DND-41 (cell line): Measurements from ENCODE around the gene CACNG8.
A peak's percentile ranks its signal among the peaks of the same experiment; 100 is the strongest.
"Not testable (repeated sequence)": the region's sequence is repeated elsewhere in the genome, so short reads cannot be mapped to it uniquely, and the experiment has no call there.

Experiments
- ATAC-seq: fragments of 200-7000 bp; cut with Tn5 transposase; 3 replicates; pipeline ENCODE4 v1.9.1; 2021; ENCODE audit warnings: low read depth; ENCODE audit not compliant: insufficient read depth
- DNase-seq: peaks from one replicate; pipeline ENCODE4 v3.0.0-alpha.2; 2020
- H2AFZ ChIP-seq: 2 replicates; pipeline ENCODE4 v1.6.0; 2012; ENCODE audit warnings: low read depth, low read length
- H3K27ac ChIP-seq: 2 replicates; pipeline ENCODE4 v1.5.1; 2012; ENCODE audit warnings: low read length, inconsistent platforms
- H3K27me3 ChIP-seq: fragments of 200-600 bp; sonication (generic); 2 replicates; pipeline ENCODE4 v1.6.0; 2012; ENCODE audit warnings: low read length, mild to moderate bottlenecking, inconsistent platforms; ENCODE audit not compliant: insufficient read depth, poor library complexity
- H3K36me3 ChIP-seq: 2 replicates; pipeline ENCODE4 v1.5.1; 2012; ENCODE audit warnings: low read length, inconsistent platforms; ENCODE audit not compliant: insufficient read depth
- H3K4me1 ChIP-seq: 2 replicates; pipeline ENCODE4 v1.5.1; 2012; ENCODE audit warnings: mild to moderate bottlenecking, low read length; ENCODE audit not compliant: insufficient read depth
- H3K4me2 ChIP-seq: 2 replicates; pipeline ENCODE4 v1.6.0; 2012; ENCODE audit warnings: mild to moderate bottlenecking, moderate library complexity, low read length, inconsistent platforms; ENCODE audit not compliant: insufficient read depth
- H3K4me3 ChIP-seq, 2 experiments: fragments of 200-600 bp in 1 of 2; shearing (Covaris generic) in 1 of 2; 2 replicates each; pipeline ENCODE4 v1.5.1; 2012 to 2016; ENCODE audit warnings: inconsistent platforms in 2 of 2, low read length in 2 of 2, mild to moderate bottlenecking in 2 of 2, low read depth in 1 of 2, moderate library complexity in 1 of 2
- H3K79me2 ChIP-seq: 2 replicates; pipeline ENCODE4 v1.6.0; 2012; ENCODE audit warnings: low read length, inconsistent platforms; ENCODE audit not compliant: insufficient read depth
- H3K9ac ChIP-seq: 2 replicates; pipeline ENCODE4 v1.6.0; 2012; ENCODE audit warnings: low read depth, mild to moderate bottlenecking, inconsistent platforms, low read length, moderate library complexity
- H3K9me3 ChIP-seq: 2 replicates; pipeline ENCODE4 v1.5.1; 2012; ENCODE audit warnings: low read length, moderate library complexity, mild to moderate bottlenecking, inconsistent platforms; ENCODE audit not compliant: insufficient read depth, severe bottlenecking
- H4K20me1 ChIP-seq: 2 replicates; pipeline ENCODE4 v1.6.0; 2012; ENCODE audit warnings: low read length; ENCODE audit not compliant: insufficient read depth
- CTCF ChIP-seq: IDR thresholded peaks from 2 replicates; pipeline ENCODE4 v1.5.1; 2012; ENCODE audit warnings: borderline replicate concordance, low read length, moderate library complexity, mild to moderate bottlenecking; ENCODE audit not compliant: poor library complexity, severe bottlenecking; ENCODE audit errors: extremely low read depth
- EZH2 ChIP-seq: IDR thresholded peaks from 3 replicates; pipeline ENCODE4 v1.6.1; 2012; ENCODE audit warnings: borderline replicate concordance, low read depth, mild to moderate bottlenecking, moderate library complexity, low read length, inconsistent platforms; ENCODE audit not compliant: severe bottlenecking

Gene CACNG8

GRCh38 chr19:53947624-53948023 lies 15.1 kb upstream of the CACNG8 start:
- Histone ChIP-seq H3K9ac (no peak overlapping the region), H3K4me2 (no peak overlapping the region), H2AFZ (no peak overlapping the region), H3K36me3 (no peaks in the 10 kb centered on the region), H3K27me3 (no peaks in the 10 kb centered on the region), H4K20me1 (no peaks in the 10 kb centered on the region), H3K79me2 (no peaks in the 10 kb centered on the region), H3K4me3 (no peak overlapping the region), H3K9me3 (no peaks in the 10 kb centered on the region), H3K4me1 (no peaks in the 10 kb centered on the region), H3K27ac (no peak overlapping the region)
- DNase-seq: no peak
- ATAC-seq: no peak
- TF ChIP-seq CTCF: peak; percentile 36
- no peak for TF ChIP-seq EZH2

- not testable (repeated sequence) for H3K79me2 ChIP-seq, H3K4me2 ChIP-seq, H3K27ac ChIP-seq, H4K20me1 ChIP-seq, H3K4me3 ChIP-seq, DNase-seq, H3K4me1 ChIP-seq, H3K36me3 ChIP-seq, H2AFZ ChIP-seq, H3K9me3 ChIP-seq, H3K27me3 ChIP-seq, ATAC-seq, H3K9ac ChIP-seq
Measured at GRCh38 chr19:53948611-53949010, 14.1 kb upstream of the CACNG8 start.

- ATAC-seq (no peak), DNase-seq (no peak)
- H3K36me3 ChIP-seq: no peaks in the 10 kb centered on the region
- no peak overlapping the region for H3K4me2 ChIP-seq
- no peak overlapping the region for H3K27ac ChIP-seq
- H3K9ac ChIP-seq: no peak overlapping the region
- no peaks in the 10 kb centered on the region for H3K4me1 ChIP-seq
- no peaks in the 10 kb centered on the region for H3K9me3 ChIP-seq
- no peaks in the 10 kb centered on the region for H3K79me2 ChIP-seq
- no peak overlapping the region for H3K4me3 ChIP-seq
- H2AFZ ChIP-seq: no peak overlapping the region
- no peaks in the 10 kb centered on the region for H3K27me3 ChIP-seq
- no peaks in the 10 kb centered on the region for H4K20me1 ChIP-seq
- TF ChIP-seq EZH2 (no peak), CTCF (no peak)
Measured at GRCh38 chr19:53951436-53951835, 11.3 kb upstream of the CACNG8 start.

- no peaks in the 10 kb centered on the region for H3K36me3 ChIP-seq
- H3K4me1 ChIP-seq: no peaks in the 10 kb centered on the region
- H3K79me2 ChIP-seq: no peaks in the 10 kb centered on the region
- H3K4me3 ChIP-seq: no peak overlapping the region
- H3K4me2 ChIP-seq: no peak overlapping the region
- DNase-seq (no peak), ATAC-seq (no peak)
- no peak for TF ChIP-seq EZH2
- no peak for TF ChIP-seq CTCF
- no peaks in the 10 kb centered on the region for H3K27me3 ChIP-seq
- H4K20me1 ChIP-seq: no peaks in the 10 kb centered on the region
- H3K27ac ChIP-seq: no peak overlapping the region
- H2AFZ ChIP-seq: no peak overlapping the region
- H3K9ac ChIP-seq: no peak overlapping the region
- no peaks in the 10 kb centered on the region for H3K9me3 ChIP-seq
Measured at GRCh38 chr19:53951947-53952346, 10.8 kb upstream of the CACNG8 start.
